HCT116 (cell line): Measurements from ENCODE around the gene SLC25A17. TPM values are rescaled to one million over a fixed set of nuclear protein-coding genes. Genes with fewer than 3 reads are reported as not detected.

ENCODE experiments used
- ATAC-seq: fragments of 200-7000 bp; cut with Tn5 transposase; 2 replicates; pipeline ENCODE4 v1.9.1; 2020; ENCODE audit warnings: mild to moderate bottlenecking, moderate library complexity
- BruUV-seq: library from RNA; stranded (reverse); fragments of 400-500 nt; replicated peaks from 2 replicates; lab custom pipeline; 2021; lab: Mats Ljungman, UMichigan
- CTCF ChIA-PET: fragments of 300-600 bp; sonication (Branson Sonifier 250); formaldehyde crosslinking; loops from one replicate; lab custom pipeline; 2021; ENCODE audit warnings: antibody characterized with exemption; lab: Charles Lee
- POLR2A ChIA-PET: fragments of 300-600, 350-600 bp; sonication (Branson Sonifier 250); formaldehyde crosslinking; loops from one replicate; lab custom pipeline; 2021; ENCODE audit warnings: antibody characterized with exemption; lab: Charles Lee
- RAD21 ChIA-PET, 2 experiments: fragments of 300-600 bp; sonication (Branson Sonifier 250); formaldehyde crosslinking; loops; one replicate each; lab custom pipeline; 2023; ENCODE audit warnings: low total read pairs in 2 of 2; ENCODE audit not compliant: uncharacterized antibody in 2 of 2, unreplicated experiment in 2 of 2, low non-redundant PET in 1 of 2; lab: Charles Lee
- DNase-seq: peaks from one replicate; pipeline ENCODE4 v3.0.0-alpha.2; 2010; ENCODE audit warnings: low read depth, low spot score
- H2AFZ ChIP-seq: fragments of 200-600 bp; shearing (Covaris generic), sonication (generic); 2 replicates; pipeline ENCODE4 v1.6.1; 2017; ENCODE audit warnings: low read depth, mixed run types, mixed read lengths, antibody characterized with exemption, low read length; ENCODE audit not compliant: poor library complexity, severe bottlenecking
- H3K27ac ChIP-seq: 2 replicates; pipeline ENCODE4 v1.5.1; 2012; ENCODE audit warnings: low read depth, low read length
- H3K27me3 ChIP-seq: fragments of 200-600 bp; sonication (generic); 2 replicates; pipeline ENCODE4 v1.6.1; 2016; ENCODE audit warnings: mixed run types, low read length, mixed read lengths; ENCODE audit not compliant: insufficient read depth
- H3K36me3 ChIP-seq, 2 experiments: fragments of 200-500 bp in 1 of 2; fragments of 200-600 bp in 1 of 2; sonication (Bioruptor generic) in 1 of 2; sonication (generic) in 1 of 2; 2 replicates each; pipeline versions ENCODE4 v1.5.1 to v1.6.1; 2014 to 2016; ENCODE audit warnings: low read length in 2 of 2, inconsistent platforms in 1 of 2, mixed read lengths in 1 of 2, mixed run types in 1 of 2; ENCODE audit not compliant: insufficient read depth in 2 of 2, control insufficient read depth in 1 of 2
- H3K4me1 ChIP-seq, 2 experiments: fragments of 200-600 bp in 1 of 2; sonication (generic) in 1 of 2; 2 replicates each; pipeline versions ENCODE4 v1.5.1 to v1.6.1; 2012 to 2017; ENCODE audit warnings: low read length in 2 of 2, inconsistent platforms in 1 of 2, mild to moderate bottlenecking in 1 of 2, mixed read lengths in 1 of 2, mixed run types in 1 of 2, moderate library complexity in 1 of 2; ENCODE audit not compliant: insufficient read depth in 2 of 2, control insufficient read depth in 1 of 2
- H3K4me2 ChIP-seq: fragments of 200-600 bp; sonication (generic); 2 replicates; pipeline ENCODE4 v1.6.1; 2017; ENCODE audit warnings: mixed run types, low read length, mixed read lengths
- H3K4me3 ChIP-seq, 2 experiments: fragments of 200-600 bp in 1 of 2; sonication (generic) in 1 of 2; replicated peaks in 1 of 2; 2 replicates each; pipeline ENCODE4 v1.5.1; 2011 to 2016; ENCODE audit warnings: low read length in 2 of 2, control low read depth in 1 of 2, low read depth in 1 of 2, mild to moderate bottlenecking in 1 of 2, mixed read lengths in 1 of 2, mixed run types in 1 of 2
- H3K79me2 ChIP-seq: fragments of 200-600 bp; sonication (generic); 2 replicates; pipeline ENCODE4 v1.6.1; 2017; ENCODE audit warnings: mild to moderate bottlenecking, mixed run types, low read length, moderate library complexity, mixed read lengths; ENCODE audit not compliant: insufficient read depth
- H3K9ac ChIP-seq: fragments of 200-600 bp; sonication (generic); 2 replicates; pipeline ENCODE4 v1.6.1; 2016; ENCODE audit warnings: low read length, mixed read lengths
- H3K9me2 ChIP-seq: fragments of 200-600 bp; sonication (generic), shearing (Covaris generic); 2 replicates; pipeline ENCODE4 v1.6.1; 2017; ENCODE audit warnings: mixed run types, mild to moderate bottlenecking, moderate library complexity; ENCODE audit not compliant: insufficient read depth
- H3K9me3 ChIP-seq, 2 experiments: fragments of 200-500 bp in 1 of 2; fragments of 200-600 bp in 1 of 2; sonication (Bioruptor generic) in 1 of 2; sonication (generic) in 1 of 2; 2 replicates each; pipeline ENCODE4 v1.6.1; 2014 to 2017; ENCODE audit warnings: low read length in 2 of 2, mixed read lengths in 2 of 2, inconsistent platforms in 1 of 2, low read depth in 1 of 2, mild to moderate bottlenecking in 1 of 2, mixed run types in 1 of 2, moderate library complexity in 1 of 2; ENCODE audit not compliant: control insufficient read depth in 1 of 2, insufficient read depth in 1 of 2
- H4K20me1 ChIP-seq: fragments of 200-600 bp; sonication (generic), shearing (Covaris generic); 2 replicates; pipeline ENCODE4 v1.6.1; 2017; ENCODE audit warnings: mixed run types, mild to moderate bottlenecking, moderate library complexity; ENCODE audit not compliant: insufficient read depth
- ATF3 ChIP-seq: IDR thresholded peaks from 2 replicates; pipeline ENCODE4 v1.6.1; 2012
- CEBPB ChIP-seq: IDR thresholded peaks from 2 replicates; pipeline ENCODE4 v1.6.1; 2012; ENCODE audit warnings: low read depth
- ELF1 ChIP-seq: IDR thresholded peaks from 2 replicates; pipeline ENCODE4 v1.6.1; 2012; ENCODE audit warnings: low read depth, borderline replicate concordance
- EZH2 ChIP-seq: fragments of 200-600 bp; sonication (generic); IDR thresholded peaks from 2 replicates; pipeline ENCODE4 v1.6.1; 2017; ENCODE audit warnings: antibody characterized with exemption, mixed run types
- FOSL1 ChIP-seq: IDR thresholded peaks from 2 replicates; pipeline ENCODE4 v1.6.1; 2012; ENCODE audit warnings: low read depth
- POLR2A ChIP-seq: IDR thresholded peaks from 2 replicates; pipeline ENCODE4 v1.7.0; 2011; ENCODE audit warnings: borderline replicate concordance; ENCODE audit not compliant: insufficient read depth, insufficient read length; ENCODE audit errors: extremely low read depth
- RAD21 ChIP-seq: IDR thresholded peaks from 2 replicates; pipeline ENCODE4 v1.6.1; 2012; ENCODE audit warnings: low read depth, mild to moderate bottlenecking
- SIN3A ChIP-seq: IDR thresholded peaks from 2 replicates; pipeline ENCODE4 v1.6.1; 2012; ENCODE audit warnings: low read depth
- ZFX ChIP-seq: fragments of 450-650 bp; IDR thresholded peaks from 2 replicates; pipeline ENCODE4 v1.6.1; 2017
- intact Hi-C: fragments of 100-400 bp; cut with micrococcal nuclease; formaldehyde crosslinking; loops from 2 replicates; pipeline ENCODE4 v1.10.0; 2022
- total RNA-seq: library from RNA; stranded (reverse); gene quantifications from one replicate; pipeline ENCODE4 v1.2.1, GENCODE V29; 2021; ENCODE audit not compliant: unreplicated experiment
- TF ChIP-seq, protein P1 (sequence below): IDR thresholded peaks from 2 replicates; pipeline ENCODE4 v1.6.1; 2012

Gene SLC25A17
- total RNA-seq, 1 experiment from 2014 or later = 16.6 TPM

DNA sequence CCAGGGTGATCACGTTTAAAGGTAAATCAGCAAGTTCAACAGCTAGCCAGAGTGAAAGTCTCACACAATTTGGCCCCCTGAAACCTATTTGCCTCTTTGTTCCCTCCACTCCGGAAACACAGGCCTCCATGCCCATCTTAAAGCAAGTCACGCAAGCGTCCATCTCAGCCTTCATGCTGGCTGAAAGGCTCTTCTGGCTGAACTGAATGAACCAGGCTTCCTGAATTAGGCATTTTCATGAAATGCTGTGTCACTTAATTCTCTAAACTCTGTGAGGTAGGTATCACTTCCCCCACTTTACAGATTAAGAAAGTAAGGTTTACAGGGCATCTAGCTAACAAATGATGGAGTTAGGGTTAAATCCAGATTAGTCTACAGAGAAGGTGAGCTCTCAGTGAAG lies 1.4 kb downstream of the SLC25A17 start:
- ChIA-PET CTCF (no interaction called here), POLR2A (no interaction called here), RAD21 (no interaction called here)
- H3K9ac ChIP-seq = peak overlapping the region; percentile 89
- no TSS peak for BruUV-seq
- no peaks in the 10 kb centered on the region for H3K36me3 ChIP-seq
- TF ChIP-seq FOSL1 = no peak
- no peak for TF ChIP-seq EZH2
- no peak for TF ChIP-seq RAD21
- TF ChIP-seq, protein P1, sequence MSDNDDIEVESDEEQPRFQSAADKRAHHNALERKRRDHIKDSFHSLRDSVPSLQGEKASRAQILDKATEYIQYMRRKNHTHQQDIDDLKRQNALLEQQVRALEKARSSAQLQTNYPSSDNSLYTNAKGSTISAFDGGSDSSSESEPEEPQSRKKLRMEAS = no peak
- no peak for TF ChIP-seq POLR2A
- TF ChIP-seq ZFX = no peak
- TF ChIP-seq CEBPB = no peak
- TF ChIP-seq ELF1 = no peak
- no peak for TF ChIP-seq ATF3
- H3K4me3 ChIP-seq = peak overlapping the region; percentile 87 to 92
- no peak overlapping the region for H3K27ac ChIP-seq
- no peaks in the 10 kb centered on the region for H3K9me2 ChIP-seq
- ATAC-seq = no peak
- H4K20me1 ChIP-seq = no peaks in the 10 kb centered on the region
- H3K9me3 ChIP-seq = no peaks in the 10 kb centered on the region
- peaks cover 54% of the 10 kb centered on the region for H3K79me2 ChIP-seq
- H3K4me1 ChIP-seq = peaks cover 8 to 25% of the 10 kb centered on the region in 2 experiments; a peak in 3 of 4 replicates
- no peak overlapping the region for H2AFZ ChIP-seq
- intact Hi-C loops = no loop called here
- no peaks in the 10 kb centered on the region for H3K27me3 ChIP-seq
- H3K4me2 ChIP-seq = peak overlapping the region; percentile 92
- DNase-seq = no peak

DNA sequence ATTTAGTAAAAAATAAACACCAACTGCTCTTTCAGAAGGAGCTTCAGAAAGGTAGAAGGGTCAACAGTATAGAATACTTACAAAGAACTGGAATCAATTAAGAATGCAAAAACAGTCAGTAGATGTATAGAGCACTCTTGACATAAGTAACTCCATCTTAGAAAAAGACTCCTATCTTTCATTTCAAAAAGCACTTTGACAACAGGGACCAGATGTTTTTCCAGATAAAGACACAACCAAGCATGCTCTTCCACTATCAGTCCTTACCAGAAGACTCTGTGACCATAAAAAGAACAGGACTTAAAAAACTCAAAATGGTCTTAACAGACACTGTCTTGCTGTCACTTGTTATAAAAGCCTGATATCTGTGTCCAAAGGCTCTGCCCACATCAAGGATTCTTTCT lies 5.2 kb downstream of the SLC25A17 start:
- ATAC-seq = no peak

More for the DNA sequence above, 5.2 kb downstream of the SLC25A17 start:
- ChIA-PET RAD21 (no interaction called here), POLR2A (no interaction called here), CTCF (no interaction called here)
- no peak for TF ChIP-seq SIN3A
- no peak for TF ChIP-seq CEBPB
- no peak for TF ChIP-seq RAD21
- TF ChIP-seq, protein P1 = no peak
- Histone ChIP-seq H4K20me1 (no peaks in the 10 kb centered on the region), H3K9me3 (no peaks in the 10 kb centered on the region), H3K4me2 (no peak overlapping the region), H3K9ac (no peak overlapping the region), H2AFZ (no peak overlapping the region), H3K27ac (no peak overlapping the region), H3K79me2 (peaks cover 85% of the 10 kb centered on the region), H3K27me3 (no peaks in the 10 kb centered on the region), H3K9me2 (no peaks in the 10 kb centered on the region), H3K4me3 (no peak overlapping the region), H3K36me3 (no peaks in the 10 kb centered on the region), H3K4me1 (peaks cover 8 to 22% of the 10 kb centered on the region in 2 experiments; a peak in 3 of 4 replicates)
- no TSS peak for BruUV-seq
- no peak for DNase-seq
- intact Hi-C loops = no loop called here
